Measurements from ENCODE around the gene KRTAP4-11. TPM values are rescaled to one million over a fixed set of nuclear protein-coding genes. Genes with fewer than 3 reads are reported as not detected.

KRTAP4-11 gene
- total RNA-seq, 1 experiment from 2014 or later, result not detected

DNA sequence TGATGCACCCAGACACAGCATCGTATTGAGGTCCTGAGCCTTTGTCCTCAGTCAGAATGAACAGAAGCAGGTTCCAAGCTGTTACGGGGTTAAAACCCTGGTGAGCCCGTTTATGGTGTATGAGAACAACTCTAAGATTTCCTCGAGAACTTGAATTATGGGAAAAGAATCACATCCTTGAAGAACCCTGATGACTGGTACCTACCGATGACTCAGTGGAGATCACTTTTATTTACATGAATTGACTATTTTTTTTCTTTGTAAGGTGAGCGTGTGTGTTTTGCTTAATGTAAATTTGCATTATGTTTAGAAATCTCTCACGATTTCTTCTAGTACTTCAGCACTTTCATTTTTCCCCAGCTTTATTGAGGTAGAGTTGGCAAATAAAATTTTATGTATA lies 45.7 kb upstream of the KRTAP4-11 start (continued):
- no peak for TF ChIP-seq GTF2I (CRISPR knock-in tag; conservative IDR thresholded peaks at IDR 0.05)

DNA sequence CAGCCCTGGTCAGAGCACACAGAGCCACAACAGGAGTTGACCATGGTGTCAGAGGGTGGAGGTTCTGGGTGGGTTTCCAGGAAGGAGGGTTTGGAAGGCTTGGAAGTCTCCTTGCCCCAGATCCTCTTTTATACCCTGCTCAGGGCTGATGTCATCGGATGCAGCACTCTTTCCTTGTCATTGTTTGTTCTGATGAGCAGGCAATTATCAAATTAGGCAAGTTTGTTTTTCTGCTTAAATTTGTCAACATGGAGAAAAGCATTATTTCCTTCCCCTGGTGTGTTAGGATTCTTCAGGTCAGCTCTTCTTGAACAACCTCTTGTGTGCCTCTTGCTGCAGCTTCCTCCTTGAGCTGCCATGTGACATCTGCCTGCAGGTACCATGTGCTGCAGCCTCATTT lies 42.5 kb upstream of the KRTAP4-11 start, which contains the start of gene KRTAP4-4:
KRTAP4-4 (minus strand) TSS at position 101 of the 400 bp plus-strand sequence; CDS start at position 44, 57 bp downstream.
- no peak within 1 kb of the TSS for H3K4me3 Mint-ChIP-seq
- POLR2A ChIA-PET, result no interaction called here
- H3K27me3 Mint-ChIP-seq (ENCODE audit: low read depth), result no peaks in the 10 kb centered on the region; the same call in 1 of the 2 replicates
- no peaks in the 10 kb centered on the region for H3K9me3 Mint-ChIP-seq
- no peak for TF ChIP-seq GRHL2 (CRISPR knock-in tag; IDR thresholded peaks at IDR 0.05; ENCODE audit: insufficient replicate concordance, severe bottlenecking)
- TF ChIP-seq, protein P1, sequence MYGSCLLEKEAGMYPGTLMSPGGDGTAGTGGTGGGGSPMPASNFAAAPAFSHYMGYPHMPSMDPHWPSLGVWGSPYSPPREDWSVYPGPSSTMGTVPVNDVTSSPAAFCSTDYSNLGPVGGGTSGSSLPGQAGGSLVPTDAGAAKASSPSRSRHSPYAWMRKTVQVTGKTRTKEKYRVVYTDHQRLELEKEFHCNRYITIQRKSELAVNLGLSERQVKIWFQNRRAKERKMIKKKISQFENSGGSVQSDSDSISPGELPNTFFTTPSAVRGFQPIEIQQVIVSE (CRISPR knock-in tag; IDR thresholded peaks at IDR 0.05; ENCODE audit: borderline replicate concordance), result no peak
- TF ChIP-seq, protein P2, sequence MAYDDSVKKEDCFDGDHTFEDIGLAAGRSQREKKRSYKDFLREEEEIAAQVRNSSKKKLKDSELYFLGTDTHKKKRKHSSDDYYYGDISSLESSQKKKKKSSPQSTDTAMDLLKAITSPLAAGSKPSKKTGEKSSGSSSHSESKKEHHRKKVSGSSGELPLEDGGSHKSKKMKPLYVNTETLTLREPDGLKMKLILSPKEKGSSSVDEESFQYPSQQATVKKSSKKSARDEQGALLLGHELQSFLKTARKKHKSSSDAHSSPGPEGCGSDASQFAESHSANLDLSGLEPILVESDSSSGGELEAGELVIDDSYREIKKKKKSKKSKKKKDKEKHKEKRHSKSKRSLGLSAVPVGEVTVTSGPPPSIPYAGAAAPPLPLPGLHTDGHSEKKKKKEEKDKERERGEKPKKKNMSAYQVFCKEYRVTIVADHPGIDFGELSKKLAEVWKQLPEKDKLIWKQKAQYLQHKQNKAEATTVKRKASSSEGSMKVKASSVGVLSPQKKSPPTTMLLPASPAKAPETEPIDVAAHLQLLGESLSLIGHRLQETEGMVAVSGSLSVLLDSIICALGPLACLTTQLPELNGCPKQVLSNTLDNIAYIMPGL (CRISPR knock-in tag; IDR thresholded peaks at IDR 0.05), result no peak
- no peak for TF ChIP-seq ZNF263 (CRISPR knock-in tag; IDR thresholded peaks at IDR 0.05; ENCODE audit: low read depth)
- no peak for TF ChIP-seq ZNF232 (CRISPR knock-in tag; IDR thresholded peaks at IDR 0.05)
- no peak for TF ChIP-seq TCF7 (CRISPR knock-in tag; IDR thresholded peaks at IDR 0.05; ENCODE audit: low read depth)
- TF ChIP-seq, protein P3, sequence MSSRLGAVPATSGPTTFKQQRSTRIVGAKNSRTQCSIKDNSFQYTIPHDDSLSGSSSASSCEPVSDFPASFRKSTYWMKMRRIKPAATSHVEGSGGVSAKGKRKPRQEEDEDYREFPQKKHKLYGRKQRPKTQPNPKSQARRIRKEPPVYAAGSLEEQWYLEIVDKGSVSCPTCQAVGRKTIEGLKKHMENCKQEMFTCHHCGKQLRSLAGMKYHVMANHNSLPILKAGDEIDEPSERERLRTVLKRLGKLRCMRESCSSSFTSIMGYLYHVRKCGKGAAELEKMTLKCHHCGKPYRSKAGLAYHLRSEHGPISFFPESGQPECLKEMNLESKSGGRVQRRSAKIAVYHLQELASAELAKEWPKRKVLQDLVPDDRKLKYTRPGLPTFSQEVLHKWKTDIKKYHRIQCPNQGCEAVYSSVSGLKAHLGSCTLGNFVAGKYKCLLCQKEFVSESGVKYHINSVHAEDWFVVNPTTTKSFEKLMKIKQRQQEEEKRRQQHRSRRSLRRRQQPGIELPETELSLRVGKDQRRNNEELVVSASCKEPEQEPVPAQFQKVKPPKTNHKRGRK (CRISPR knock-in tag; IDR thresholded peaks at IDR 0.05; ENCODE audit: borderline replicate concordance), result no peak
- no peak for TF ChIP-seq ZNF671 (CRISPR knock-in tag; IDR thresholded peaks at IDR 0.05)
- TF ChIP-seq, protein P4, sequence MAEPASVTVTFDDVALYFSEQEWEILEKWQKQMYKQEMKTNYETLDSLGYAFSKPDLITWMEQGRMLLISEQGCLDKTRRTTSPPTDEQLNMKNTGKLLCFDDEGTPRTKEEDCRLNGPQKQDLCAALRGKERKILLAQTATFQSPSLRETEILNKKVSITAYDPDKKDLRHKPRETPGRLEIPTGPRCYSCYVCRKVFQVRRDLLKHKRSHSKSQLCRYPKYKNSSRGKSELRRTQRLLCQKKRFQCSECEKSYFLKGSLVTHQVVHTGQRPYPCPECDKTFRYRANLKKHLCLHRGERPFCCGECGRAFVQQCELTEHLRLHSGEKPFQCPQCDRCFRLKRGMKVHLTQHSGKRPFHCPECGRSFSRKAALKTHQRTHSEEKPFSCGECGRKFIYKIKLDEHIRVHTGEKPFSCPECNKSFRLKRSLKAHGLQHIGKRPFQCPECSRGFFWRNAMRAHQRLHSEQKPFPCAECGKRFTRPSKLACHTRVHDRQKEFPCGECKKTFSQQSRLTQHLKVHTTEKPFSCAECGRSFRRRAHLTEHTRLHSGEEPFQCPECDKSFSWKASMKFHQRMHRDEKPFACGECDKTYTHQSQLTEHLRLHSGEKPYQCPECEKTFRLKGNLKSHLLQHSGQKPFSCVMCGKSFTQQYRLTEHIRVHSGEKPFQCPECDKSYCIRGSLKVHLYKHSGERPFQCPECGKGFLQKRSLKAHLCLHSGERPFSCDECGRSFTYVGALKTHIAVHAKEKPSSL (CRISPR knock-in tag; conservative IDR thresholded peaks at IDR 0.05), result no peak
- TF ChIP-seq, protein P5, sequence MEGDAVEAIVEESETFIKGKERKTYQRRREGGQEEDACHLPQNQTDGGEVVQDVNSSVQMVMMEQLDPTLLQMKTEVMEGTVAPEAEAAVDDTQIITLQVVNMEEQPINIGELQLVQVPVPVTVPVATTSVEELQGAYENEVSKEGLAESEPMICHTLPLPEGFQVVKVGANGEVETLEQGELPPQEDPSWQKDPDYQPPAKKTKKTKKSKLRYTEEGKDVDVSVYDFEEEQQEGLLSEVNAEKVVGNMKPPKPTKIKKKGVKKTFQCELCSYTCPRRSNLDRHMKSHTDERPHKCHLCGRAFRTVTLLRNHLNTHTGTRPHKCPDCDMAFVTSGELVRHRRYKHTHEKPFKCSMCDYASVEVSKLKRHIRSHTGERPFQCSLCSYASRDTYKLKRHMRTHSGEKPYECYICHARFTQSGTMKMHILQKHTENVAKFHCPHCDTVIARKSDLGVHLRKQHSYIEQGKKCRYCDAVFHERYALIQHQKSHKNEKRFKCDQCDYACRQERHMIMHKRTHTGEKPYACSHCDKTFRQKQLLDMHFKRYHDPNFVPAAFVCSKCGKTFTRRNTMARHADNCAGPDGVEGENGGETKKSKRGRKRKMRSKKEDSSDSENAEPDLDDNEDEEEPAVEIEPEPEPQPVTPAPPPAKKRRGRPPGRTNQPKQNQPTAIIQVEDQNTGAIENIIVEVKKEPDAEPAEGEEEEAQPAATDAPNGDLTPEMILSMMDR (IDR thresholded peaks at IDR 0.05), result no peak
- TF ChIP-seq, protein P6, sequence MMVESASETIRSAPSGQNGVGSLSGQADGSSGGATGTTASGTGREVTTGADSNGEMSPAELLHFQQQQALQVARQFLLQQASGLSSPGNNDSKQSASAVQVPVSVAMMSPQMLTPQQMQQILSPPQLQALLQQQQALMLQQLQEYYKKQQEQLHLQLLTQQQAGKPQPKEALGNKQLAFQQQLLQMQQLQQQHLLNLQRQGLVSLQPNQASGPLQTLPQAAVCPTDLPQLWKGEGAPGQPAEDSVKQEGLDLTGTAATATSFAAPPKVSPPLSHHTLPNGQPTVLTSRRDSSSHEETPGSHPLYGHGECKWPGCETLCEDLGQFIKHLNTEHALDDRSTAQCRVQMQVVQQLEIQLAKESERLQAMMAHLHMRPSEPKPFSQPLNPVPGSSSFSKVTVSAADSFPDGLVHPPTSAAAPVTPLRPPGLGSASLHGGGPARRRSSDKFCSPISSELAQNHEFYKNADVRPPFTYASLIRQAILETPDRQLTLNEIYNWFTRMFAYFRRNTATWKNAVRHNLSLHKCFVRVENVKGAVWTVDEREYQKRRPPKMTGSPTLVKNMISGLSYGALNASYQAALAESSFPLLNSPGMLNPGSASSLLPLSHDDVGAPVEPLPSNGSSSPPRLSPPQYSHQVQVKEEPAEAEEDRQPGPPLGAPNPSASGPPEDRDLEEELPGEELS (CRISPR knock-in tag; IDR thresholded peaks at IDR 0.05), result no peak
- no peak for TF ChIP-seq OVOL2 (CRISPR knock-in tag; IDR thresholded peaks at IDR 0.05; ENCODE audit: borderline replicate concordance)
- no peak for TF ChIP-seq ZNF396 (CRISPR knock-in tag; IDR thresholded peaks at IDR 0.05; ENCODE audit: borderline replicate concordance)
- no peak for ATAC-seq
- H3K27ac Mint-ChIP-seq, result no peak within 1 kb of the TSS
- DNase-seq (ENCODE audit: low spot score), result no peak
- CTCF ChIA-PET, result no interaction called here
- no peaks in the 10 kb centered on the region for H3K4me1 Mint-ChIP-seq
- no peaks in the 10 kb centered on the region for H3K36me3 Mint-ChIP-seq

All from WTC11 (cell line).